NCI-H1105 treated with DMSO at 0.1 percent for 48 hours (cell line): Measurements from ENCODE around the gene COQ5.

ENCODE experiments used
- DNase-seq: peaks from one replicate; lab custom pipeline; 2025; lab: John Stamatoyannopoulos, UW

COQ5 gene

GRCh38 chr12:120483621-120484020 is 45.3 kb downstream of the COQ5 start:
- DNase-seq: no peak

- no peak for DNase-seq
These were observed 47.8 kb downstream of the COQ5 start for GRCh38 chr12:120481022-120481767.

- DNase-seq: no peak
These were observed 48.7 kb downstream of the COQ5 start for GRCh38 chr12:120480211-120480610.

GRCh38 chr12:120479458-120479857 is 49.5 kb downstream of the COQ5 start:
- DNase-seq: no peak

- DNase-seq: no peak
These were observed 53.3 kb downstream of the COQ5 start for GRCh38 chr12:120475643-120476042.

GRCh38 chr12:120474616-120474960 is 54.4 kb downstream of the COQ5 start:
- DNase-seq: no peak

- DNase-seq: no peak
These were observed 54.9 kb downstream of the COQ5 start for GRCh38 chr12:120473807-120474615.

DNA sequence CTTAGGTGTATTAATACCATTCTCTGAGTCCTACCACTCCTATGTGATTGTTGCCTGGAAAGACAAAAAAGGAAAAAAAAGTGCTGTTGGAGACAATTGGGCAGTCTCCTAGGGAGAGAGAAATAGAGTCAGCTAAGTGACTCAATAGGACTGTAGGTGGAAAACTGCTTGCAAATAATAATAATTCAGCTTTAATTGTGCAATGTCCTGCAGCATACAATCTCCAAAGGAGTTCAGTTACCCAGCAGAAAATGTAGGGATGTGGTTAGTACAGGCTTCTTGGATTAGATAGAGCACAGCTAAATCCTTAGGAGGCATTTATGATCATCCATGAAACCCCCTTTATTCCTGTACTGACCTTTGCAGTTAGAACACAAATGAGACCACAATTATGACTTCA is 56.4 kb downstream of the COQ5 start:
- no peak for DNase-seq

DNA sequence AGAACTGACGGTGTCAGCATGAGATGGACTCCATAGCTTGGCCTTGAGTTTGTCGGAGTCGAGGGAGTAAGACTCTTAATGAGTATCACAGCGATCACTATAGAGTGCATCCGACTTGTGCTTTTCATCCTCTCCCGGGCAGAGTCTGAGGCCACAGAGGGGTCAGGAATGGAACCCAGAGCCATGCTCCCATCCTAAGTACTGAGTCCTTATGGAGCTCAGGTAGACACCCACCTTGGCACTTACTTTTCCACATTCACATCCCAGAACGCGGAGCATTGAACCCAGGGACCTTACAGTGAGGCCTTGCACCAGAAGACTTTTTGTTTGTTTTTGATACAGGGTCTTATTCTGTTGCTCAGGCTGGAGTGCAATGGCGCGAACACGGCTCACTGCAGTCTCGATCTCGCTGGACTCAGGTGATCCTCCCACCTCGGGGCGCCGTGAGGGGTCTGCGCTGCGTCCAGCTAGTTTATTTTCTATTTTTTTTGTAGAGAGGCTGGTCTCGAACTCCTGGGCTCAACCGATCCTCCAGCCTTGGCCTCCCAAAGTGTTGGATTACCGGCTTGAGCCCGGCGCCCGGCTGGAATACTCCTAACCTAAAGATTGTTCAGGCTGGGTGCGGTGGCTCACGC is 58.7 kb downstream of the COQ5 start:
- DNase-seq: peak; percentile 32

- DNase-seq: peak; percentile 95
These were observed 59.4 kb downstream of the COQ5 start, which contains the start of gene SRSF9 for GRCh38 chr12:120469450-120470149. TSS of gene SRSF9 (minus strand) at chr12:120469748. CDS start at chr12:120469609, 139 bp downstream.

GRCh38 chr12:120468821-120469449 is 60.0 kb downstream of the COQ5 start:
- no peak for DNase-seq

- no peak for DNase-seq
These were observed 60.6 kb downstream of the COQ5 start for GRCh38 chr12:120468325-120468820.

DNA sequence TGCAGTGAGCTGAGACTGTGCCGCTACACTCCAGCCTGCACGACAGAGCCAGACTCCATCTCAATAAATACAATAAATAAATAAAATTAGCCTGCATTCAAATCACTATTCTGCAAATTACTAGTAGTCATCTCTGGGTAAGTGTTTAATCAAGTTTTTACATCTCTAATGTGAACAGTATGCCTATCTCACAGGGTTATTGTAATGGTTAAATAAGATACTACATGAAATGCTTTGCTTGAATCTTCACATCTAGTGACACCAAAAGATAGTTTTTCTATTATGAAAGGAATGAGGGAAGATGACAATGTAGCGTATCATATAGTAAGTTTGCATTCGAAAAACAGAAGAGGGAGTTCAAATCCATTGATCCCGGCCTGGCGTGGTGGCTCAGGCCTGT is 61.5 kb downstream of the COQ5 start:
- DNase-seq: no peak

GRCh38 chr12:120466560-120467315 is 62.2 kb downstream of the COQ5 start:
- DNase-seq: peak; percentile 54

DNA sequence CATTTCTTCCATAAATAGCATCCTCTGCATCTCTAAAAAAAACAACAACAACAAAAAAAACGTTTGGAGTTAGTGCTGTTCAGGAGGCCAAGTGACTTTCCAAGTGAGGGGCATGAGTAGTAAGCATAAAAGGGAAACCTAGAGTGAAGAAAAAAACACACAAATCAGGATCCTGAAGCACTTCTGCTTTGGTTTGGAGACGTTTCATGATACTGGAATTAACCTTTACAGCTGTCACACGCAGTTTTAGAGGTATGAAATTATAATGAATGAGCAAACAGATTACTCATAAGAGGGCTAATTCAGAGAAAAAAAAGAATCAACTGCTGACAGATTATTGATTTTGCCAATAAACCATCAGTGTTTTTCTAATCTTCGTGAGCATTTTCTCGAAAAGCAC is 63.2 kb downstream of the COQ5 start:
- DNase-seq: no peak

GRCh38 chr12:120463712-120464111 is 65.2 kb downstream of the COQ5 start:
- no peak for DNase-seq

DNA sequence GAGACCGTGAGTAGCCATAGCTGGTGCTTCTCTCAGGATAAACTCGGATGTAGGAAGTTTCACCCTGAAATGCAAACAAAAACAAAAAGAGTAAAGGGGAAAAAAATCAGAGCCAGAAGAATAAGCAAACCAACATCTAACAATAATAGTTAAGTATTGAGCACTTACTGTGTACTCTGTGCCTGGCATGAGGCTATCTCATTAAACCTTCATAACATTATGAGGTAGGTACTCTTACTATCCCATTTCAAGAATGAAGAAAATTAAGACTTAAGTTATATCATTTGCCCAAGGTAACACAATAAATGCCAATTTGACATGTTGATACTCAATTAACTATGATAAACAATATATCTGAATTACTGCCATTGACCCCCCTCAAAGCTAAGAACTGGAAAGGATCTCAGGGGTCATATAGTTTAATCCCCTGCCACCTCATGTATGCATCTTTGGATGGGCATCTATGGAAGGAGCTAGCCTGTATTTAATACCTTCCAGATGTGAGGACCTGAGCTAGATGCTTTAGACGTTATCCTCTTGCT is 66.8 kb downstream of the COQ5 start:
- DNase-seq: no peak

DNA sequence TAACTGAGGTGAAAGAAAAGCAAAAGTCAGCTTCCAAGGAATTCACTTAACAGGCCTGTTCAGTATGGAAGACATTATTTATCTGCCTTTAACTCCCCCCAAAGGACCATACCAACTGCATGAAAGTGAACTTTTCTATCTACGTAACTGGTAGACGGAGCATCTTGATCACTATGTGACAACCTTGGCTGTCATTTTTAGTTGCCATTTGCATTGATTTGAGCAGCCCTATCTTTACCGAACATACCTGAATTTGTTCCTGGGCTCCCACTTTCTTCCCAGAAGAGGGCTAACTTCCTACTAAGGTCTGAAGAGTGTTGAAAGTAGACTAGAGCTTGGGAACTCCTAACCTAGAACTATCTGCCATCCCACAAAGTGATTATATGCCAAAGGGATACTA is 68.8 kb downstream of the COQ5 start:
- no peak for DNase-seq

GRCh38 chr12:120457133-120457532 is 71.8 kb downstream of the COQ5 start:
- peak; percentile 17 for DNase-seq

- DNase-seq: no peak
These were observed 73.7 kb downstream of the COQ5 start for GRCh38 chr12:120455302-120455701.

GRCh38 chr12:120453977-120454376 is 75.0 kb downstream of the COQ5 start:
- DNase-seq: peak; percentile 18
